ENCODE results near the gene LRIG1.

LRIG1 gene

GRCh38 chr3:66480666-66481065, 20.2 kb downstream of the LRIG1 start:
- no peak for TF ChIP-seq CTCF (IDR thresholded peaks at IDR 0.05; ENCODE audit: extremely low read depth, insufficient read depth, missing control alignments)
- no peak for DNase-seq (ENCODE audit: low spot score)
- in situ Hi-C loops (cut with MboI; ENCODE audit: low pct_unique_long_range_greater_than_20kb, low sequenced_read_pairs, unreplicated experiment), result no loop called here

GRCh38 chr3:66479532-66479947, 21.3 kb downstream of the LRIG1 start:
- in situ Hi-C loops (cut with MboI; ENCODE audit: low pct_unique_long_range_greater_than_20kb, low sequenced_read_pairs, unreplicated experiment), result no loop called here
- DNase-seq (ENCODE audit: low spot score), result no peak
- no peak for TF ChIP-seq CTCF (IDR thresholded peaks at IDR 0.05; ENCODE audit: extremely low read depth, insufficient read depth, missing control alignments)

- in situ Hi-C loops (cut with MboI; ENCODE audit: low pct_unique_long_range_greater_than_20kb, low sequenced_read_pairs, unreplicated experiment), result no loop called here
- no peak for DNase-seq (ENCODE audit: low spot score)
- TF ChIP-seq CTCF (IDR thresholded peaks at IDR 0.05; ENCODE audit: extremely low read depth, insufficient read depth, missing control alignments), result no peak
These were observed 21.9 kb downstream of the LRIG1 start for GRCh38 chr3:66478960-66479359.

GRCh38 chr3:66477856-66478255, 23.0 kb downstream of the LRIG1 start:
- no peak for TF ChIP-seq CTCF (IDR thresholded peaks at IDR 0.05; ENCODE audit: extremely low read depth, insufficient read depth, missing control alignments)
- in situ Hi-C loops (cut with MboI; ENCODE audit: low pct_unique_long_range_greater_than_20kb, low sequenced_read_pairs, unreplicated experiment), result no loop called here
- no peak for DNase-seq (ENCODE audit: low spot score)

- no peak for TF ChIP-seq CTCF (IDR thresholded peaks at IDR 0.05; ENCODE audit: extremely low read depth, insufficient read depth, missing control alignments)
- in situ Hi-C loops (cut with MboI; ENCODE audit: low pct_unique_long_range_greater_than_20kb, low sequenced_read_pairs, unreplicated experiment), result no loop called here
- no peak for DNase-seq (ENCODE audit: low spot score)
These were observed 23.9 kb downstream of the LRIG1 start for GRCh38 chr3:66476852-66477381.

GRCh38 chr3:66475386-66476020, 25.3 kb downstream of the LRIG1 start:
- TF ChIP-seq CTCF (IDR thresholded peaks at IDR 0.05; ENCODE audit: extremely low read depth, insufficient read depth, missing control alignments), result no peak
- in situ Hi-C loops (cut with MboI; ENCODE audit: low pct_unique_long_range_greater_than_20kb, low sequenced_read_pairs, unreplicated experiment), result no loop called here

More at GRCh38 chr3:66475386-66476020, 25.3 kb downstream of the LRIG1 start:
- no peak for DNase-seq (ENCODE audit: low spot score)
